Measurements from ENCODE around the gene PLPP3.

Gene PLPP3

GRCh38 chr1:56577406-56578137, 1.8 kb downstream of the PLPP3 start:
- peaks cover 0 to 50% (median 0%) of the 10 kb centered on the region in 11 experiments; a peak in 4 of 22 replicates for H3K27me3 ChIP-seq
- H3K27ac ChIP-seq = peak overlapping the region in 3 of 11 experiments; percentile 56 to 66 (median 64); a peak in 3 of 22 replicates
- peak overlapping the region in 9 of 11 experiments; percentile 73 to 86 (median 78); a peak in 15 of 22 replicates for H3K9ac ChIP-seq
- no peak for TF ChIP-seq Cebpa-rat (IDR thresholded peaks at IDR 0.05)
- H3K4me1 ChIP-seq = peaks cover 12 to 36% (median 31%) of the 10 kb centered on the region in 10 experiments
- peak overlapping the region; percentile 82 to 96 (median 91) for H3K4me2 ChIP-seq
- peaks cover 0 to 18% (median 0%) of the 10 kb centered on the region in 11 experiments; a peak in 4 of 22 replicates for H4K20me1 ChIP-seq
- no peaks in the 10 kb centered on the region for H3K9me3 ChIP-seq (replicated peaks in 1 of 11)
- H3K36me3 ChIP-seq = no peaks in the 10 kb centered on the region
- peak overlapping the region; percentile 66 to 90 (median 82) for H3K4me3 ChIP-seq

GRCh38 chr1:56576880-56577405, 2.4 kb downstream of the PLPP3 start:
- peaks cover 12 to 36% (median 31%) of the 10 kb centered on the region in 10 experiments for H3K4me1 ChIP-seq
- peak overlapping the region in 9 of 11 experiments; percentile 82 to 96 (median 91); a peak in 16 of 22 replicates for H3K4me2 ChIP-seq
- no peaks in the 10 kb centered on the region for H3K36me3 ChIP-seq
- no peak overlapping the region; a peak in 1 of 22 replicates for H3K27ac ChIP-seq
- no peak overlapping the region for H3K9ac ChIP-seq
- H4K20me1 ChIP-seq = peaks cover 0 to 18% (median 0%) of the 10 kb centered on the region in 11 experiments; a peak in 4 of 22 replicates
- H3K27me3 ChIP-seq = peaks cover 0 to 57% (median 0%) of the 10 kb centered on the region in 11 experiments; a peak in 4 of 22 replicates
- H3K9me3 ChIP-seq (replicated peaks in 1 of 11) = no peaks in the 10 kb centered on the region
- no peak for TF ChIP-seq Cebpa-rat (IDR thresholded peaks at IDR 0.05)
- peak overlapping the region in 5 of 10 experiments; percentile 1 to 90 (median 80); a peak in 4 of 20 replicates for H3K4me3 ChIP-seq

- no peak overlapping the region for H3K27ac ChIP-seq
- H3K4me2 ChIP-seq = peak overlapping the region in 4 of 11 experiments; percentile 89 to 94 (median 90); a peak in 4 of 22 replicates
- peaks cover 12 to 36% (median 31%) of the 10 kb centered on the region in 10 experiments for H3K4me1 ChIP-seq
- H3K27me3 ChIP-seq = peaks cover 0 to 62% (median 0%) of the 10 kb centered on the region in 11 experiments; a peak in 4 of 22 replicates
- no peaks in the 10 kb centered on the region for H3K9me3 ChIP-seq (replicated peaks in 1 of 11)
- H3K9ac ChIP-seq = no peak overlapping the region
- peaks cover 0 to 18% (median 0%) of the 10 kb centered on the region in 11 experiments; a peak in 6 of 22 replicates for H4K20me1 ChIP-seq
- no peak overlapping the region for H3K4me3 ChIP-seq
- H3K36me3 ChIP-seq = no peaks in the 10 kb centered on the region
- no peak for TF ChIP-seq Cebpa-rat (IDR thresholded peaks at IDR 0.05)
These were observed 3.5 kb downstream of the PLPP3 start for GRCh38 chr1:56575865-56576264.

GRCh38 chr1:56574794-56575193, 4.6 kb downstream of the PLPP3 start:
- H3K4me2 ChIP-seq = no peak overlapping the region
- peaks cover 0 to 68% (median 0%) of the 10 kb centered on the region in 11 experiments; a peak in 4 of 22 replicates for H3K27me3 ChIP-seq
- no peak overlapping the region for H3K27ac ChIP-seq
- no peaks in the 10 kb centered on the region for H3K9me3 ChIP-seq (replicated peaks in 1 of 11)
- no peak overlapping the region for H3K9ac ChIP-seq
- H4K20me1 ChIP-seq = peaks cover 0 to 18% (median 0%) of the 10 kb centered on the region in 11 experiments; a peak in 6 of 22 replicates
- no peak overlapping the region for H3K4me3 ChIP-seq
- TF ChIP-seq Cebpa-rat (IDR thresholded peaks at IDR 0.05) = no peak
- H3K36me3 ChIP-seq = no peaks in the 10 kb centered on the region
- peaks cover 7 to 28% (median 23%) of the 10 kb centered on the region in 10 experiments for H3K4me1 ChIP-seq

GRCh38 chr1:56573311-56573710, 6.1 kb downstream of the PLPP3 start:
- Histone ChIP-seq H3K4me3 (no peak overlapping the region), H3K36me3 (no peaks in the 10 kb centered on the region), H3K9ac (no peak overlapping the region), H3K4me1 (peaks cover 6 to 26% (median 22%) of the 10 kb centered on the region in 10 experiments; a peak in 19 of 20 replicates), H3K4me2 (no peak overlapping the region), H3K27me3 (peaks cover 0 to 73% (median 0%) of the 10 kb centered on the region in 11 experiments; a peak in 4 of 22 replicates), H3K9me3 (replicated peaks in 1 of 11) (no peaks in the 10 kb centered on the region), H4K20me1 (peaks cover 0 to 18% (median 0%) of the 10 kb centered on the region in 11 experiments; a peak in 6 of 22 replicates), H3K27ac (no peak overlapping the region)
- TF ChIP-seq Cebpa-rat (IDR thresholded peaks at IDR 0.05) = no peak

GRCh38 chr1:56572334-56573050, 6.9 kb downstream of the PLPP3 start:
- Histone ChIP-seq H3K36me3 (no peaks in the 10 kb centered on the region), H3K4me1 (peaks cover 0 to 18% (median 14%) of the 10 kb centered on the region in 10 experiments; a peak in 18 of 20 replicates), H3K27me3 (peaks cover 0 to 75% (median 0%) of the 10 kb centered on the region in 11 experiments; a peak in 4 of 22 replicates), H3K27ac (no peak overlapping the region), H3K9me3 (replicated peaks in 1 of 11) (no peaks in the 10 kb centered on the region), H3K9ac (no peak overlapping the region), H4K20me1 (peaks cover 0 to 12% (median 0%) of the 10 kb centered on the region in 11 experiments; a peak in 6 of 22 replicates), H3K4me2 (no peak overlapping the region), H3K4me3 (no peak overlapping the region)
- no peak for TF ChIP-seq Cebpa-rat (IDR thresholded peaks at IDR 0.05)

GRCh38 chr1:56571448-56571847, 7.9 kb downstream of the PLPP3 start:
- no peak overlapping the region for H3K4me3 ChIP-seq
- no peak overlapping the region for H3K27ac ChIP-seq
- H3K4me2 ChIP-seq = no peak overlapping the region
- peaks cover 0 to 72% (median 0%) of the 10 kb centered on the region in 11 experiments; a peak in 4 of 22 replicates for H3K27me3 ChIP-seq
- H3K4me1 ChIP-seq = peaks cover 0 to 7% (median 4%) of the 10 kb centered on the region in 10 experiments; a peak in 15 of 20 replicates
- no peak for TF ChIP-seq Cebpa-rat (IDR thresholded peaks at IDR 0.05)
- H3K36me3 ChIP-seq = no peaks in the 10 kb centered on the region
- H3K9me3 ChIP-seq (replicated peaks in 1 of 11) = no peaks in the 10 kb centered on the region
- peaks cover 0 to 7% (median 0%) of the 10 kb centered on the region in 11 experiments; a peak in 6 of 22 replicates for H4K20me1 ChIP-seq
- no peak overlapping the region for H3K9ac ChIP-seq

GRCh38 chr1:56570924-56571372, 8.4 kb downstream of the PLPP3 start:
- Histone ChIP-seq H3K27me3 (peaks cover 0 to 72% (median 0%) of the 10 kb centered on the region in 11 experiments; a peak in 4 of 22 replicates), H3K9ac (no peak overlapping the region), H3K9me3 (replicated peaks in 1 of 11) (no peaks in the 10 kb centered on the region), H3K4me1 (peaks cover 0 to 4% (median under 1%) of the 10 kb centered on the region in 10 experiments; a peak in 5 of 20 replicates), H4K20me1 (peaks cover 0 to 7% (median 0%) of the 10 kb centered on the region in 11 experiments; a peak in 3 of 22 replicates), H3K27ac (no peak overlapping the region), H3K4me2 (no peak overlapping the region), H3K4me3 (no peak overlapping the region), H3K36me3 (no peaks in the 10 kb centered on the region)
- TF ChIP-seq Cebpa-rat (IDR thresholded peaks at IDR 0.05) = no peak
